GM12865 (cell line): ENCODE measurements around the gene JPH3.

Experiments used
- DNase-seq: peaks from one replicate; pipeline ENCODE4 v3.0.0; 2010; ENCODE audit warnings: low read depth
- H3K4me3 ChIP-seq: 2 replicates; pipeline ENCODE4 v1.5.1; 2011; ENCODE audit warnings: mild to moderate bottlenecking, low read depth, low read length, control low read depth
- TF ChIP-seq, protein P1 (sequence below): IDR thresholded peaks from 2 replicates; pipeline ENCODE4 v1.5.1; 2011; ENCODE audit warnings: low read length, control low read depth, low read depth, inconsistent platforms; ENCODE audit not compliant: insufficient read depth; ENCODE audit errors: missing control alignments

Gene JPH3

DNA sequence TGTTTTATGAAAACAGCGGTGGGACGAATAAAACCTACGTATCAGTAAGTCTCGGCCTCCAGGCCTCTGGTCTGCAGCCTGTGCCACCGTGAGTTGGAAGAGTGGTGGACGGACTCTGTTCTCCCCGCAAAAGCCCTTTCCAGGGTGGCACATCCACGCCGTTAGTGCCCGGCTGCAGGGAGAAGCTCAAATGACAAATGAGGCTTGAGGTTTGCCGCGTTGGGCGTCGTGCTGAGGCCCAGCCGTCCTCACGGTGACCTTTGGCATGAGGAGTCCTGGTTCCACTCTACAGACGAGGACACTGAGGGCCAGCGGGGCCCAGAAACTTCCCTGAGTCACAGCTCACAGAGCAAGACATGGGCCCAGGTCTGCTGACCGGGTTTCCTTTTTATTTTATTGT, 40.2 kb downstream of the JPH3 start:
- no peak overlapping the region for H3K4me3 ChIP-seq
- DNase-seq: no peak
- TF ChIP-seq, protein P1, sequence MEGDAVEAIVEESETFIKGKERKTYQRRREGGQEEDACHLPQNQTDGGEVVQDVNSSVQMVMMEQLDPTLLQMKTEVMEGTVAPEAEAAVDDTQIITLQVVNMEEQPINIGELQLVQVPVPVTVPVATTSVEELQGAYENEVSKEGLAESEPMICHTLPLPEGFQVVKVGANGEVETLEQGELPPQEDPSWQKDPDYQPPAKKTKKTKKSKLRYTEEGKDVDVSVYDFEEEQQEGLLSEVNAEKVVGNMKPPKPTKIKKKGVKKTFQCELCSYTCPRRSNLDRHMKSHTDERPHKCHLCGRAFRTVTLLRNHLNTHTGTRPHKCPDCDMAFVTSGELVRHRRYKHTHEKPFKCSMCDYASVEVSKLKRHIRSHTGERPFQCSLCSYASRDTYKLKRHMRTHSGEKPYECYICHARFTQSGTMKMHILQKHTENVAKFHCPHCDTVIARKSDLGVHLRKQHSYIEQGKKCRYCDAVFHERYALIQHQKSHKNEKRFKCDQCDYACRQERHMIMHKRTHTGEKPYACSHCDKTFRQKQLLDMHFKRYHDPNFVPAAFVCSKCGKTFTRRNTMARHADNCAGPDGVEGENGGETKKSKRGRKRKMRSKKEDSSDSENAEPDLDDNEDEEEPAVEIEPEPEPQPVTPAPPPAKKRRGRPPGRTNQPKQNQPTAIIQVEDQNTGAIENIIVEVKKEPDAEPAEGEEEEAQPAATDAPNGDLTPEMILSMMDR: no peak

DNA sequence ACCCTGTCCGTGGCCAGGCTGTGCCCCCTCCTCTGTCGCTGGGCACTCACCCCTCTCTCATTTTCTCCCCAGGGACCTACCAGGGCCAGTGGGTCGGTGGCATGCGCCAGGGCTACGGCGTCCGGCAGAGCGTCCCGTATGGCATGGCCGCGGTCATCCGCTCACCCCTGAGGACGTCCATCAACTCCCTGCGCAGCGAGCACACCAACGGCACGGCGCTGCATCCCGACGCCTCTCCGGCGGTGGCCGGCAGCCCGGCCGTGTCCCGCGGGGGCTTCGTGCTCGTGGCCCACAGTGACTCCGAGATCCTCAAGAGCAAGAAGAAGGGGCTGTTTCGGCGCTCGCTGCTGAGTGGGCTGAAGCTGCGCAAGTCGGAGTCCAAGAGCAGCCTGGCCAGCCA, 41.9 kb downstream of the JPH3 start:
- no peak overlapping the region for H3K4me3 ChIP-seq
- TF ChIP-seq, protein P1: no peak
- no peak for DNase-seq

DNA sequence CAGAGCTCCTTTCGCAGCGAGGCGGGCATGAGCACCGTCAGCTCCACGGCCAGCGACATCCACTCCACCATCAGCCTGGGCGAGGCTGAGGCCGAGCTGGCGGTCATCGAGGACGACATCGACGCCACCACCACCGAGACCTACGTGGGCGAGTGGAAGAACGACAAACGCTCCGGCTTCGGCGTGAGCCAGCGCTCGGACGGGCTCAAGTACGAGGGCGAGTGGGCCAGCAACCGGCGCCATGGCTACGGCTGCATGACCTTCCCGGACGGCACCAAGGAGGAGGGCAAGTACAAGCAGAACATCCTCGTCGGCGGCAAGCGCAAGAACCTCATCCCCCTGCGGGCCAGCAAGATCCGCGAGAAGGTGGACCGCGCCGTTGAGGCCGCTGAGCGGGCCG, 42.3 kb downstream of the JPH3 start:
- TF ChIP-seq, protein P1: no peak
- no peak for DNase-seq
- H3K4me3 ChIP-seq: no peak overlapping the region

DNA sequence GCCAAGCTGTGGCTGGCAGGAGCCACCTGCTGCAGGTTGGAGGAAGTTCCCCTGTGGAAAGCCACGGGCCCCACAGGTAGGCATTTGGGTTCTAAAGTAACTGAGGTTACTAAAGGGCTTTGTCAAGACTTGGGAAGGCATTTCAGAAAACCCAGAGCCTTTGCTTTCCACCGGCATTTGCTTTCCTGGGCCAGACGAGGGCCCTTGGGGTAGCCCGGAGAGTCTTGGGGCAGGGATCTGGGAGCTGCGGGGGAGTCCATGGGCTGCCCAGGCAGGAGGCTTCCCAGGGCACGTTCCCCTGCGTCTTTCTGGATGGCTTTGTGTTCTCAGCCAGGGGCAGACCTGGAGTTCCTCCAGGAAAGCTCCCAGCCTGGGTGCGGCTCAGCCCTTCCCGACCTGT, 43.5 kb downstream of the JPH3 start:
- TF ChIP-seq, protein P1: no peak
- DNase-seq: no peak
- H3K4me3 ChIP-seq: no peak overlapping the region

DNA sequence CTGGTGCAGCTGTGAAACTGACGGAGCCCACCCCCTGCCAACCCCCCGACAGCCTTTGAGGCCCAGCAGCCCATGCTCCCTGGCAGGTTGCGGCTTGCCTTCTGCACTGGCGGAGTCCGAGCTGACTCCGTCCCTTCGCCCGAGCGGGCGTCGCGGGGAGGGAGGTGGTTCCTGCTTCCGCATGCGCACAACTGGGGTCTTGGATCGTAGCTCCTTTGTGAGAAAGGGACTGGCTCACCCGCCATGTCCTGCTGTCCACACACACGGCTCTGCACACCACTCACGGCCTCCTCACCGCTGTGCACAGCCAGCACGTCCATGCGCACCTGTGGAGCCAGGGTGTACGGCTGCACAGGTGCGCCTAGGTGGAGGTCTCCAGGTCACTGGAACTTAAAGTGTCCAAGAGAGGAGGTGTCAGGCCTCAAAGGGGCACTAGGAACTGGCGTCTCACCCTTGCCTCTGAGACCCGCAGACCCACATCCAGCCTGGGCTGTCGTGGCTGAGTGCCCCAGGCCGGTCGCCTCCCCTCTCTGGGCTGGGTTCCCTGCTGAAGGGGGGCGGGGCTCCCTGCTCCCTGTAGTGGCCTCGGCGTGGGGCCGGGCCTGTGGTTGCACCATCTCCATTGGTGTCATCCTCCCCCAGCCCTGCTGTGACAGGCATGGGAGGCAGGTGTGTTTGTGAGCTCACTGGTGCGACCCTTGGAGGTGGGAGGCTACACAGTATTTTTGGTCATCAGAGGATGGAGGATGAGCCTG, 45.3 kb downstream of the JPH3 start:
- no peak overlapping the region for H3K4me3 ChIP-seq
- TF ChIP-seq, protein P1: no peak
- DNase-seq: no peak

DNA sequence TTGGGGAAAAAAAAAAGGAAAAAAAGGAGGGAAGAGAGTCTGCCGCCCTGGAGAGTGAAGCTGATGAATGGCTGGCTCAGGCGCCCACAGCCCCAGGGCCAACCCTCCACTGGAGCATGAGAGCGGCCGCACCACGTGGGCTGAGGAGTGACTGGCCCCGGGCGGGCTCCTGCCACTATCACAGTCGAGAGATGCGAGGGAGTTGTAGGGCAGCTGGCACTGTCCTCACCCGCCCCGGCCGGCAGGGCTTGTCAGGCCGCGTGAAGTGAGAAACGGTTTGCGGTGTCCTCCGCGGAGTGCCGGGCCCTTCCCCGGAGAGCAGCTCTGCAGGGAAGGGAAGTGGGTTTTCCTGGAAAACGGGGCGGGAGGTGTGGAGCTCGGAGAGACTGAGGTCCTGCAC, 45.9 kb downstream of the JPH3 start:
- H3K4me3 ChIP-seq: no peak overlapping the region
- no peak for DNase-seq
- TF ChIP-seq, protein P1: no peak
